GM12873 (cell line): ENCODE measurements around the gene SURF1.
A peak's percentile ranks its signal among the peaks of the same experiment; 100 is the strongest.

Source experiments
- TF ChIP-seq, protein P1 (sequence below): IDR thresholded peaks from 2 replicates; pipeline ENCODE4 v1.5.1; 2012; ENCODE audit warnings: low read depth, mild to moderate bottlenecking, moderate library complexity, low read length, control low read depth; ENCODE audit not compliant: insufficient read depth; ENCODE audit errors: missing control alignments

SURF1 gene

DNA sequence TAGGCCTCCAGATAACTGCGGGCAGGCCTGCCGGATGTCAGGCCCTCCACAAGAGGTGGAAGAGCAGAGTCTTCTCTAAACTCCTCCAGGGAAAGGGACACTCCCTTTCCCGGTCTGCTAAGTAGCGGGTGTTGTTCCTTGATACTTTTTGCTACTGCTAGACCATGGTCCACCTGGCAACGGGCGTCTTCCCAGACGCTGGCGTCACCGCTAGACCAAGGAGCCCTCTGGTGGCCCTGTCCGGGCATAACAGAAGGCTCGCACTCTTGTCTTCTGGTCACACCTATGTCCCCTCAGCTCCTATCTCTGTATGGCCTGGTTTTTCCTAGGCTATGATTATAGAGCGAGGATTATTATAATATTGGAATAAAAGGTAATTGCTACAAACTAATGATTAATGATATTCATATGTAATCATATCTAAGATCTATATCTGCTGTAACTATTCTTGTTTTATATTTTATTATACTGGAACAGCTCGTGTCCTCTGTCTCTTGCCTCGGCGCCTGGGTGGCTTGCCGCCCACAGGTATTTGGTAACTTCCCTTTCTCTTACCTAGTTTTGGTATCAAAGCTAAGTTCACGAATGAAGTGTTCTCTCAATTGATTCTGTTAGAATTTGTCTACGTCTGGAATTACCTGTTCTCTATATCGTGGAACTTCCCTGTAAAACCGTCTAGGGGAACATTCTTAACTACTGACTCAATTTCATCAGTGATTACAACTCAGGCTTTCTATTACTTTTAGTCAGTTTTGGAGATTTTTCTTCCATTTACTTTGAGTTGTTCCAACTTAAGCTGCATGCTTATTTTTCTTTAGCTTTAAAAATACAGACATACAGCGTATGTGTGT lies 26.8 kb downstream of the SURF1 start:
- TF ChIP-seq, protein P1, sequence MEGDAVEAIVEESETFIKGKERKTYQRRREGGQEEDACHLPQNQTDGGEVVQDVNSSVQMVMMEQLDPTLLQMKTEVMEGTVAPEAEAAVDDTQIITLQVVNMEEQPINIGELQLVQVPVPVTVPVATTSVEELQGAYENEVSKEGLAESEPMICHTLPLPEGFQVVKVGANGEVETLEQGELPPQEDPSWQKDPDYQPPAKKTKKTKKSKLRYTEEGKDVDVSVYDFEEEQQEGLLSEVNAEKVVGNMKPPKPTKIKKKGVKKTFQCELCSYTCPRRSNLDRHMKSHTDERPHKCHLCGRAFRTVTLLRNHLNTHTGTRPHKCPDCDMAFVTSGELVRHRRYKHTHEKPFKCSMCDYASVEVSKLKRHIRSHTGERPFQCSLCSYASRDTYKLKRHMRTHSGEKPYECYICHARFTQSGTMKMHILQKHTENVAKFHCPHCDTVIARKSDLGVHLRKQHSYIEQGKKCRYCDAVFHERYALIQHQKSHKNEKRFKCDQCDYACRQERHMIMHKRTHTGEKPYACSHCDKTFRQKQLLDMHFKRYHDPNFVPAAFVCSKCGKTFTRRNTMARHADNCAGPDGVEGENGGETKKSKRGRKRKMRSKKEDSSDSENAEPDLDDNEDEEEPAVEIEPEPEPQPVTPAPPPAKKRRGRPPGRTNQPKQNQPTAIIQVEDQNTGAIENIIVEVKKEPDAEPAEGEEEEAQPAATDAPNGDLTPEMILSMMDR = peak; percentile 59

GRCh38 chr9:133327834-133328484 lies 28.3 kb downstream of the SURF1 start:
- TF ChIP-seq, protein P1 = no peak

DNA sequence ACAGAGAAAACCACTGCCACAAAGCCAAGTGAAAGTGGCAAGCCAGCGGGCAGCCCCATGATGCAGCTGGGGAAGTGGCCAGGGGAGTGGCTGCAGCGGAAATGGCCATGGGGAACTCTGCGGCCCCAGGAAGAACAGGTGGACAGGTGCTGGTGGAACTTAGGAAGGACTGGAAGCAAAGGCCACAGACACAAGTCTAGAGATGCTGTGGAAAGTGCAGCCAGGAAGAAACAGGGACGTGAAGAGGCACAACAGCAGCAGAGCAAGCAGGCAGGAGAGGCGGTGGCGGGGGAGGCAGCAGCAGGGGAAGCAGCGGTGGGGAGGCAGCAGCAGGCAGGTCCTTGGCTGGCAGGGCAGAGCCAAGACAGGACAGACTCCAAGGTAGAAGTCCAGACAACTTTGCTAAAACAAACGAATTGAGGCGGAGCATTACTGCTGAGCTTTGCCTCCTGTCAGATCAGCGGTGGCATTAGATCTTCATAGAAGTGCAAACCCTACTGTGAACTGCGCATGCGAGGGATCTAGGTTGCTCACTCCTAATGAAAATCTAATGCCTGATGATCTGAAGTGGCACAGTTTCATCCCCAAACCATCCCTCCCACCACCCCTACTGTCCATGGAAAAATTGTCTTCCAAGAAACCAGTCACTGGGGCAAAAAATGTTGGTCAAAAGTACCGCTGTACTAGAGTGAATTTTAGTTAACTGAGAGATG lies 32.1 kb downstream of the SURF1 start:
- TF ChIP-seq, protein P1 = no peak

- TF ChIP-seq, protein P1 = no peak
Observed at GRCh38 chr9:133323211-133323610, 33.1 kb downstream of the SURF1 start.

- TF ChIP-seq, protein P1 = no peak
Observed at GRCh38 chr9:133322701-133323100, 33.6 kb downstream of the SURF1 start.

GRCh38 chr9:133321411-133321935 lies 34.8 kb downstream of the SURF1 start:
- TF ChIP-seq, protein P1 = no peak
